NT2/D1 (cell line): ENCODE data around the gene KIF26A.

ENCODE experiments used
- YY1 ChIP-seq: IDR thresholded peaks from 2 replicates; pipeline ENCODE4 v1.6.1; 2011; ENCODE audit not compliant: insufficient read length, insufficient read depth
- ZNF274 ChIP-seq: IDR thresholded peaks from 2 replicates; pipeline ENCODE4 v1.6.1; 2011; ENCODE audit warnings: mild to moderate bottlenecking, low read depth, low read length

DNA sequence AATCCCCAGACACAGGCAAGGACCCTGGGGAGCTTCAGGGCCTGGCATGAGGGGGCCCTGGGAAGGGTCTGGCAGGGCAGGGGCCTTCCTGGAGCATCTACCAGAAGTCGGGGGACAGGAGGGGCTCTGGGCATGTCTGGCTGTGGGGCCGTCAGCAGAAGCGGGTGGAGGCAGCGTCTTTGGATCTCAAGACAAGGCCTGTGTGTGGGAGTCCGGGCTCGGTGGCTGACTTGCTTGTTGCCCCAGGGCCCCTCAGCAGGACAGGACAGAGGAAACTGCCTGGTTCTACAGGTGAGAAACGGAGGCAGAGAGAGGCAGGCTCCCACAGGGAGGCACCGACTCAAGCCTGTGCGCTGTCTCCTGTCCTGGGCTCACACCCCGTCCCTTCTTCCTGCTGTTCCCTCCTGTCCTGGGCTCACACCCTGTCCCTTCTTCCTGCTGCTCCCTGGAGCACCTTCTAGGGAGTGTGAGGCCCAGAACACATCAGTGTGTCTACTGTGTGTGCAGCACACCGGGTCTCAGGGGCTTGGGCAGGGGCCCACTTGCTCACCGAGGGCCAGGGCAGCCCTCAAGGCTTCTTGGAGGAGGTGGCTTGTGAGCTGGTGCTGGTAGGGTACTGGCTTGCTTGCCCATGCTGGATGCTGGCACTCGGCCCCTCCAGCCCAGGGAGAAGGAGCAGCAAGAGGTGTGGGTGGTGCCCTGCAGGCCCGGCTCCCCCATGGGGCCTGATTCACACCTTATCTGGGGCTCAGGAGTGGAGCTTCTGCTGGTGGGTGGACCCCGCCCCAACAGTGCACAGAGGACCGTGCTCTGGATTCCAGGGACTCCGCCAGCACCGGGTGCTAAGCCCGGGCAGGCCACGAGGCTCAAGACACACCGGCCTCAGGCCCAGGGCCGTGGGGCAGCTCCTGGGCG lies 38.0 kb upstream of the KIF26A start:
- TF ChIP-seq ZNF274 (no peak), YY1 (no peak)
